ENCODE results near the gene LIN7C. TPM values are rescaled to one million over a fixed set of nuclear protein-coding genes. Genes with fewer than 3 reads are reported as not detected.

The LIN7C gene
- total RNA-seq, 2 donors from 2014 or later: 20.4 to 20.9 TPM

GRCh38 chr11:27445625-27446024, 60.9 kb downstream of the LIN7C start:
- no peak for ATAC-seq
- no peaks in the 10 kb centered on the region for H3K4me1 Mint-ChIP-seq

DNA sequence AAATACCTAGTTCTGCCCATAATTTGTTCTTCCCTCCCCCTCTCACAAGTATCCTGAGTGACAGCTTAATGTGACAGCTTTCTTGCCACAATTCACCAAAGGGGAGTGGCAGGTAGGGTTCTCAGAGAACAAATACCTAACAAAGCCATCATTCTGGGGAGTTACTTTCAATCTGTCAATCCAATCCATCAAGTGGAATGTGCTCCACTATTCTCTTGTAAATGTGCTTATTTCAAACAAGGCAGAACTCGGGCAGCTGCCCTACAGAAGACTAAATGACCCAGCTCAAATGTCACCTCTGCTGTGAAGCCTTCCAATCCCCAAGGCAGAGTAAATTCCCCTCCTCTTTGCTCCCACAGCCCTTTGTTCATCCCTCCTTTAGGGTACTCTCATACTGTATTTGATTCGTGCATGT, 61.8 kb downstream of the LIN7C start:
- Mint-ChIP-seq H3K36me3 (ENCODE audit: low read depth) (no peaks in the 10 kb centered on the region), H3K4me3 (no peak overlapping the region), H3K4me1 (no peaks in the 10 kb centered on the region), H3K27ac (no peak overlapping the region), H3K27me3 (peaks cover 21% of the 10 kb centered on the region)
- ATAC-seq (no peak), DNase-seq (no peak)
- H3K9me3 ChIP-seq (ENCODE audit: control insufficient read depth, low read length, poor library complexity, severe bottlenecking): no peaks in the 10 kb centered on the region

More at GRCh38 chr11:27445625-27446024, 60.9 kb downstream of the LIN7C start:
- peaks cover 21% of the 10 kb centered on the region for H3K27me3 Mint-ChIP-seq
- H3K4me3 Mint-ChIP-seq: no peak overlapping the region
- H3K36me3 Mint-ChIP-seq (ENCODE audit: low read depth): no peaks in the 10 kb centered on the region
- H3K27ac Mint-ChIP-seq: no peak overlapping the region
- H3K9me3 ChIP-seq (ENCODE audit: control insufficient read depth, low read length, poor library complexity, severe bottlenecking): no peaks in the 10 kb centered on the region
- DNase-seq: no peak

Other genes starting within 250 kb of the LIN7C start
- 1 to 10 TPM; 1.1 to 1.8 TPM for gene CCDC34, start 143.6 kb downstream of the LIN7C start, total RNA-seq
- gene LGR4, start 34.0 kb downstream of the LIN7C start, total RNA-seq: under 1 TPM; 0.39 to 0.94 TPM
- gene BDNF, start 193.7 kb upstream of the LIN7C start, total RNA-seq: not detected

Measured in T-helper 17 cell (primary cell).